Measurements from ENCODE around the gene BCAR3. TPM values are rescaled to one million over a fixed set of nuclear protein-coding genes. Genes with fewer than 3 reads are reported as not detected.

The BCAR3 gene
- total RNA-seq, 1 donor from 2014 or later = 22.8 TPM

DNA sequence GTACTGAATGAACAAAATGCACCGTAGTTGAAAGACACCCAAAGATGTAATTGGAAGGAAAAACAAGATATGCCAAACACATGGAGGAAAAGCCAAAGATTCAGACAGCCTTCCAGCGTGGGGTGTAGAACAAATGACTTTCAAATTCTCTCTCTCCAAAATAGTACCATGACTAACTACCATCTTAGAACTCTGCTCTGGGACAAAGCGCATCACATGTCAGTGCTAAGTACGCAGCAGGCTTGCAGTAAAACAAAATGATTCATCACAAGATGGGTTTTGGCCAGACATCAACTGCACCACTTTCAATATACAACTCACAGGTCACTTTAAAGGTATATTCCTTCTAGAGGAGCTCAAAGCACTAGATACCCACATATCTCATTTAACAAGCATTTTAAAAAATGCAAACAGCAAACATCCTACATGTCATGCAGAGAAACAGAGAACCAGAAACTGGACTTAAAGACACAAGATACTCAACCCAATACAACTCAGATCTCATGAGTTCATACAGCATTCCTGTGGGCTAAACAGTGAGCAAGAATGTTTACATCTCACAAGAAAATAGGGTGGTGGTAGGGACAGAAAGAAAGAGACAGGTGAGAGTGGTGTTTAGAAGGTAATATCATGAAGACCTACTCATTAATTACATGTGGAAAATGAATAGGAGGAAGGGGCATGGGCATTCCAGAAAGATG is 75.7 kb downstream of the BCAR3 start:
- Histone ChIP-seq H3K9me3 (no peaks in the 10 kb centered on the region), H3K4me3 (no peak overlapping the region), H3K4me1 (peaks cover 38% of the 10 kb centered on the region), H3K27me3 (no peaks in the 10 kb centered on the region), H3K36me3 (no peaks in the 10 kb centered on the region), H3K27ac (peak overlapping the region; percentile 38)
- TF ChIP-seq POLR2AphosphoS5 (IDR thresholded peaks at IDR 0.05; ENCODE audit: insufficient read depth in 1 of 2, low read depth in 1 of 2) (peak in 1 of 2 donors; percentile 93), CTCF (IDR thresholded peaks at IDR 0.05) (no peak)
- intact Hi-C loops (cut with DNase I) = no loop called here
- no peak for DNase-seq (ENCODE audit: extremely low spot score in 2 of 2)

- Histone ChIP-seq H3K4me1 (peaks cover 38% of the 10 kb centered on the region), H3K9me3 (no peaks in the 10 kb centered on the region), H3K4me3 (no peak overlapping the region), H3K36me3 (no peaks in the 10 kb centered on the region), H3K27me3 (no peaks in the 10 kb centered on the region), H3K27ac (peak overlapping the region; percentile 17)
- DNase-seq (ENCODE audit: extremely low spot score in 2 of 2) = no peak
- TF ChIP-seq POLR2A (IDR thresholded peaks at IDR 0.05) = no peak
- no peak for TF ChIP-seq POLR2AphosphoS5 (IDR thresholded peaks at IDR 0.05; ENCODE audit: insufficient read depth in 1 of 2, low read depth in 1 of 2)
- TF ChIP-seq CTCF (IDR thresholded peaks at IDR 0.05) = no peak
- intact Hi-C loops (cut with DNase I) = no loop called here
These were observed 76.5 kb downstream of the BCAR3 start for GRCh38 chr1:93605026-93605568.

- intact Hi-C loops (cut with DNase I) = no loop called here
- H3K36me3 ChIP-seq = no peaks in the 10 kb centered on the region
- H3K27me3 ChIP-seq = no peaks in the 10 kb centered on the region
- H3K9me3 ChIP-seq = no peaks in the 10 kb centered on the region
- H3K27ac ChIP-seq = no peak overlapping the region
- no peak for TF ChIP-seq CTCF (IDR thresholded peaks at IDR 0.05)
- no peak for TF ChIP-seq POLR2AphosphoS5 (IDR thresholded peaks at IDR 0.05; ENCODE audit: insufficient read depth in 1 of 2, low read depth in 1 of 2)
- TF ChIP-seq POLR2A (IDR thresholded peaks at IDR 0.05) = no peak
- H3K4me1 ChIP-seq = peaks cover 45% of the 10 kb centered on the region
- DNase-seq (ENCODE audit: extremely low spot score in 2 of 2) = no peak
- no peak overlapping the region for H3K4me3 ChIP-seq
These were observed 77.2 kb downstream of the BCAR3 start for GRCh38 chr1:93604411-93604810.

DNA sequence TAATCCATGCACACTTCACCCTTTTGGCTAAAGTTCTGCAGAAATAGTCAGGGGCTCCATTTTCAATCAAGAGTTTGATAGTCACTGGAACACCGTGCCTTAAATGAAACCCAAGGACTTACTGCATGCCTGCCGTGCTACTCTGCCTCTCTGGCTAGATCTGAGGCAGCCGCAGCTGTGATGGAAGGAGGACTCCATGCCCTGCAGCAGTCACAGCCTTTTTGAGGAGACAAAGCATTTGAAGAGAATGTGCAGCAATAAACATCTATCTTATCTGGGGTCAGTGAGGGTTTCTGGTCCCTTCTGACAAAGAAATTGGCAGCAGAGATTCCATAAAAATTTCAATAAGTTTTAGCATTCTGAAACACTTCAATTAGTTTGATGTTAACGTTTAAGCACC is 78.0 kb downstream of the BCAR3 start:
- intact Hi-C loops (cut with DNase I) = no loop called here
- Histone ChIP-seq H3K36me3 (no peaks in the 10 kb centered on the region), H3K27ac (no peak overlapping the region), H3K27me3 (no peaks in the 10 kb centered on the region), H3K9me3 (no peaks in the 10 kb centered on the region), H3K4me3 (no peak overlapping the region), H3K4me1 (peaks cover 48% of the 10 kb centered on the region)
- no peak for DNase-seq (ENCODE audit: extremely low spot score in 2 of 2)
- TF ChIP-seq POLR2AphosphoS5 (IDR thresholded peaks at IDR 0.05; ENCODE audit: insufficient read depth in 1 of 2, low read depth in 1 of 2) = no peak
- TF ChIP-seq CTCF (IDR thresholded peaks at IDR 0.05) = no peak
- TF ChIP-seq POLR2A (IDR thresholded peaks at IDR 0.05) = no peak

DNA sequence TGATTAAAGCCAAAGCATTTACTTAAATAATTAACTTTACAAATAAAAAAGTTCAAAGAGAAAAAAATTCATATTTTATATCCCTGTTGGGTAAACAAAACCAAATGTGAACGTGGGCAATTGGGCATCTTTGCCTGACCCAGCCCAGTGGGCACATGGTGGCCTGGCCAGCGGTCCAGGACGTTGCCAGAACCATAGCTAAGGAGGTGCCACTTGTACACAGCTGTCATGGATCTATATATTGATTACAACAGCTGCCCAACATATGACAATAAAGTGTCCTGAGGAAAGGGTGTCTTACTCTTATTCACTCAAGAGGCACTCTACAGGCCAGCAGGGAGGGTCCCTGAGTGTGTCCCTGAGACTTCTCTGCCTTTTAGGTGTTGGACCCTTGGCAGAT is 78.5 kb downstream of the BCAR3 start:
- no peaks in the 10 kb centered on the region for H3K9me3 ChIP-seq
- TF ChIP-seq POLR2AphosphoS5 (IDR thresholded peaks at IDR 0.05; ENCODE audit: insufficient read depth in 1 of 2, low read depth in 1 of 2) = no peak
- no peak for TF ChIP-seq POLR2A (IDR thresholded peaks at IDR 0.05)
- no peak for TF ChIP-seq CTCF (IDR thresholded peaks at IDR 0.05)
- H3K27me3 ChIP-seq = no peaks in the 10 kb centered on the region
- intact Hi-C loops (cut with DNase I) = no loop called here
- no peaks in the 10 kb centered on the region for H3K36me3 ChIP-seq
- no peak overlapping the region for H3K27ac ChIP-seq
- H3K4me3 ChIP-seq = no peak overlapping the region
- DNase-seq (ENCODE audit: extremely low spot score in 2 of 2) = no peak
- H3K4me1 ChIP-seq = peaks cover 48% of the 10 kb centered on the region

All from vagina (tissue), 2 donors.